Measurements from ENCODE around the gene IDUA.

The IDUA gene

DNA sequence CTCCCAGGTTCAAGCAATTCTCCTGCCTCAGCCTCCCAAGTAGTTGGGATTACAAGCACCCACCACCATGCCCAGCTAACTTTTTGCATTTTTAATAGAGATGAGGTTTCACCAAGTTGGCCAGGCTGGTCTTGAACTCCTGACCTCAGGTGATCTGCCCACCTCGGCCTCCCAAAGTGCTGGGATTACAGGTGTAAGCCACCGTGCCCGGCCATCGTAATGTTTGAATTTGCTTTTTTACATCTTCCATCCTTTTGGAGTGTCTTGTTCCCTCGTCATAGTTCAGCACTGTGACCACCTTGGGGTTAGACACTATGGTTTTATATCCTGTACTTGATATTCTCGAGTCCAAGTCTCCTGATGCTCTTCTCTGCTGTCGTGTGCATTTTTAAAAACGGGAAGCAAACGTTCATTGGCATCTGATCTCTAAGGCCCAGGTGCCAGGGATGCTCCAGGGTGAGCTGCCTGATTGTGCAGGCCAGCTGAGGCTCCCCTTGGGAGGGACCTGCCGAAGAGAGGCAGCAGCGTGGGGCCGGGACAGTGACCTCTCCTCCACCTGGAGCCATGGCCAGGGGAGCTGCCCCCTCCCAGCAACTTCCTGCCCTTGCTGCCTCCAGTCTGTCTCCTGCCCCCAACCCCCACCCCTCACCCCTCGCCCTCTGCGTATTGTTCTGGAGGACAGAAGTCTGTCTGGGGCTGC, 30.2 kb upstream of the IDUA start:
- no peak for DNase-seq

GRCh38 chr4:957231-957580, 29.6 kb upstream of the IDUA start:
- no peak for DNase-seq

DNA sequence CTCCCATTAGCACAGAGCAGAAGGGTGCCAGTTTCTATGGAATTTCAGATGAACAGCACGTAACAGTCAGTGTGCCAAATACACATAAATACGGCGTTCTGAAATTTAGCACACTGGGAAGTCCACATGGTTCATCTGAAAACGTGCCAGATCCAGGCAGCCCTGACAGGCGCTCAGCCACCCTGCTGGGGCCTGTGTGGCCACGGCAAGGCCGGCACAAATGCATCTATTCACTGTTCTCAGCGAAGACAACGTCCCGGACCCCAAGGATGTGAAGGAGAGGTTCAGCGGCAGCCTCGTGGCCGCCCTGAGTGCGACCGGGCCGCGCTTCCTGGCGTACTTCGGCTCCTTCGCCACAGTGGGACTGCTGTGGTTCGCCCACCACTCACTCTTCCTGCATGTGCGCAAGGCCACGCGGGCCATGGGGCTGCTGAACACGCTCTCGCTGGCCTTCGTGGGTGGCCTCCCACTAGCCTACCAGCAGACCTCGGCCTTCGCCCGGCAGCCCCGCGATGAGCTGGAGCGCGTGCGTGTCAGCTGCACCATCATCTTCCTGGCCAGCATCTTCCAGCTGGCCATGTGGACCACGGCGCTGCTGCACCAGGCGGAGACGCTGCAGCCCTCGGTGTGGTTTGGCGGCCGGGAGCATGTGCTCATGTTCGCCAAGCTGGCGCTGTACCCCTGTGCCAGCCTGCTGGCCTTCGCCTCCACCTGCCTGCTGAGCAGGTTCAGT, 29.1 kb upstream of the IDUA start:
- no peak for DNase-seq

- DNase-seq, result no peak
Observed at GRCh38 chr4:958314-958665, 28.6 kb upstream of the IDUA start.

DNA sequence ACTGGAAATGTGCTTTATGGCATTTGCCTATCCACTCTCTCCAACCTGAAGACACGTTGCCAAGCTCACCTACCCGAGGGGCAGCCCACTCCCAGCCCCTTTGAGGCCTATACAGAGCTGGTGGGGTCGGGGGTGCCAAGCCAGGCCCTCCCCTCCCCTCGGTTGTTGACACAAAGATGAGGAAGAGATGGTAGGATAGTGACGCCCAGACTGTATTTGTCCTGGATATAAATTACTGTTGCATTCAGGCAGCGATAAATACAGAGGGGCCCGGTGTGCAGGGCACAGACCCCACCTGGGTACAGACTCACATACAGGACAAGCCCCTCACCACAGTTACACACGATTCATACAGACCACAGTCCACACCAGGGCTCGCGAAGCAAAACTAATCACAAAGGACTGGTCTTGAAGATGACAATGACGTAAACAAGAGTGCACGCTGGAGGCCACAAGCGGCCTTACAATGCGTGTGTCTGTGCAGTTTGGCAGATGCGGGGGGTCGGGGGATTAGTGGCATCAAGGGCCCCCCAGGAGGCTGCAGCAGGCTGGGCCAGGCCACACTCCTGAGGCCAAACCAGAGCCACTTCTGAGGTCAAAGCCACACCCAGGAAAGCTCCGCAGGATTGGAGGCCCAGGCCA, 28.0 kb upstream of the IDUA start:
- no peak for DNase-seq

DNA sequence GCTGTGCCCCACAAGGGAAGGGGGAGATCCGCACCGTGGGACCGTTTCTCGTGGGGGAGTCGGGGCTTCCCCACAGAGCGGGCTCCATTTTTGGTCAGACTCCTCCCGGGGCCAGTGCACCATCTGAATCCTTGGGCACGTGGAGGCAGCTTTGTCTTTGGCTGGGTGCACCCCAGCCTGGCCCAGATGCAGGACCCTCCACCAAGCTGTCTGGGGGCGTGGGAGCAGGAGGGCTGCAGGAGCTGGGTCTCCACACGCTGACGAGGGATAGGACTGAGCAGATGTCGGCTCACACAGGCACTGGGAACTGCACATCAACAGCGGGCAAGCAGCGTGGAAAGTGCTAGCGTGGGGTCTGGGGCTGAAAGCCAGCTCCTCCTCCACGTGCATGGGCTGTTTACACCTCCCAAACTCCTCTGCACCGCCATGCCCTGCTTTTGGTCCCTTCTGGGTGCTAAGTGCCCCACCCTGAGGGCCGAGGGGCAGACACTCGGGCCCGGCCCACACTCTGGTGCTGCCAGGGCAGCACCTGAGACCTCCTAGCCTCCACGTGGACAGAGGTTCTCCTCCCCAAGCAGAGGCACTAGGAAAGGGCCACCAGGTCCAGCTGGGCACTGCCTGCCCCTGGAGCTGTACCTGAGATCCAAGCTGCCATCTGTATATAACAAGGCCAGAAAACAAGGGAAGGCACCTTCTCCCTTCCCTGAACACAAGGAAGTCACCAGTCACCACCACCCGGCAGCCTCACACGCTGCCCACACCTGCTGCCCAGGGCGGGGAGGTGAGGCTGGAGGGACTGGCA, 27.3 kb upstream of the IDUA start:
- DNase-seq, result no peak

DNA sequence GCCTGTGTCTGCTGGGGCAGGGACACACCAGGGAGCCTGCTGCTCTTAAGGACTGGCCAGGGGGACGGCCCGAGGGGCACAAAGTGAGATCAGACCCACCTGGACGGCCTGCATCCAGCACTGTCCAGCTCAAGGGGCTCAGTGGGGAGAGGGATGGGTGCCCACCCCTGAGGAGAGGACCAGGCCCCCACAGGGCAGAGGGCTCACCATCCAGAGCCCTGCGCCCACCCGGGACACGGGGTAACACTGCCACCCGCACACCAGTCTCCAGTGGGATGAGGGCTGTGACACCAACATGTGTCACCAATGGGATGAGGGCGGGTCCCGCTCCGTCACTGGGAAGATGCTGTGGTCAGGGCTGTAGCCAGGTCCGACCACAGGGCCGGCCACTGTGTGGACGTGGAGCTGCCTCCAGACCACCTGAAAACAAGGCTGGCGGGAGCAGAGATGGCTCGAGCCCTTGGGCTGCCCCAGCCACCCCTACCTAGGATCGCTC, 26.7 kb upstream of the IDUA start:
- DNase-seq, result no peak

DNA sequence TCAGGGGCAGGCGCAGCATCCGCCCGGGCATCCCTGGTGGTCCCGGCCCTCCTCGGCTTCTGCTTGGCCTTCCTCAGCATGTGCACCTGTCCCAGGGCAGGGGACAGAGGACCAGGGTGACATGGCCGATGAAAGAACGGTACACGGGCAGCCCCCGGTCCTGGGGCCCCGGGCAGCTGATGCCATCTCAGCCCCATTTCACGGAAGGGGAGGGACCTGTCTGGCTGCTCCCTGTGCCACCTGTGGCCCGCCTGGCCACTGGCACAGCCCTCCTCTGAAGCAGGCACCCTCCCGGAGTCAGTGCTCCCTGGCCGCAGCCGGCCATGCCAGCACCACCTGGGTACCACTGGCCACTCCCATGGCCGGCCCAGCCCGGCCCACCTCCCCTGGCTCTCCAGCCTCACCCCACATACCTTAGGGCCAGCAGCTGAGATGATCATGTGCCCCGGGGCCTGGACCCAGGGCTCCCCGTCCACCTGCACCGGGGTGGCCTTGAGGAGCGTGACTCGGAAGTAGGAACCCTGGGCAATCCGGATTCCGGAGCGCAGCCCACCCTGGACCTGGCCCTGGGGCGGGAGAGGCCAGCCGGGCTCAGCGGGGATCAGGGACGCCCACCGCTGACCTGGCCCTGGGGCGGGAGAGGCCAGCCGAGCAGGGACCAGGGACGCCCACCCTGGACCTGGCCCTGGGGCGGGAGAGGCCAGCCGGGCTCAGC, 26.1 kb upstream of the IDUA start:
- no peak for DNase-seq

GRCh38 chr4:961351-962230, 25.3 kb upstream of the IDUA start:
- no peak for DNase-seq

GRCh38 chr4:962231-963208, 24.3 kb upstream of the IDUA start:
- DNase-seq, result no peak

DNA sequence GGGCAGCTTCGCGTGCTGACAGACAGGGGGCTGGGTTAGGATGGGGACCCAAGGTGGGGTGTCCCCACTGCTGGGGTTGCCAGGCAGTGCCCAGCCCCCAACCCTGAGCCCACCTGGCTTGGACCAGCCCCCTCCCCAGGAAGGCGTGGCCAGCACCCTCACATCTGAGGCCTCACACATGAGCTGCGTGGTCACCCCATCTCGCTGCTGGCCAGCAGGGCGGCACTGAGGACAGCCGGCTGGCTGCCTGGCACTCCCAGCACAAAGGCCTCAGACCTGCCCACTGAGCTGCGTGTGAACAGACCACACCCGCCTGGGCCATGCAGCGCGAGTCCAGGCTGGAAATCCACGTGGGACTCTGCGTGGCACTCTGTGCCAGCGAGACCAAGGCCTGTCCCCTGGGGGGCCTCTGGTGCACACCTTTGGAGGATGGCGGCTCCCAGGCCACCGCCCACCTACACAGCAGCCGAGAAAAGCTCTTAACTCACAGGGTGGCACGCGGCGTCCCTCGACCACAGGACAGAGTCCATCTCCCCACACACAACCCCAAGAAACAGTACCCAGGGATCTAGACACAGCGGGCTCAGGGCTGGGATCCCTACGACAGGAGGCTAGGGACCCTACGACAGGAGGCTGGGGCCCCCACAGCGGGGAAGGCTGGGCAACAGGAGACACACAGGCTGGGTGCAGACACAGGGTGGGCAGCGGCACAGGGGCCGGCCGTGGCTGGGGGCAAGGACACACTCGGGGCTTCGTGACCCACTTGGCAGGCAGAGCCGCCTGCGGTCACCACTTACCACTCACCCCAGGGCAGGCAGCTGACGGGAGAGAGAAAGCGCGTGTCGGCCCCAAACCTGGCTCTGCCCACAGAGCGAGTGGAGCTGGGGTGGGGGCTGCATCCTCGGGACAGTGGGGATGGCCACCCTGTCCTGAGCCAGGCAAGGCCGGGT, 23.3 kb upstream of the IDUA start:
- no peak for DNase-seq

GRCh38 chr4:964346-965025, 22.4 kb upstream of the IDUA start:
- DNase-seq, result no peak

DNA sequence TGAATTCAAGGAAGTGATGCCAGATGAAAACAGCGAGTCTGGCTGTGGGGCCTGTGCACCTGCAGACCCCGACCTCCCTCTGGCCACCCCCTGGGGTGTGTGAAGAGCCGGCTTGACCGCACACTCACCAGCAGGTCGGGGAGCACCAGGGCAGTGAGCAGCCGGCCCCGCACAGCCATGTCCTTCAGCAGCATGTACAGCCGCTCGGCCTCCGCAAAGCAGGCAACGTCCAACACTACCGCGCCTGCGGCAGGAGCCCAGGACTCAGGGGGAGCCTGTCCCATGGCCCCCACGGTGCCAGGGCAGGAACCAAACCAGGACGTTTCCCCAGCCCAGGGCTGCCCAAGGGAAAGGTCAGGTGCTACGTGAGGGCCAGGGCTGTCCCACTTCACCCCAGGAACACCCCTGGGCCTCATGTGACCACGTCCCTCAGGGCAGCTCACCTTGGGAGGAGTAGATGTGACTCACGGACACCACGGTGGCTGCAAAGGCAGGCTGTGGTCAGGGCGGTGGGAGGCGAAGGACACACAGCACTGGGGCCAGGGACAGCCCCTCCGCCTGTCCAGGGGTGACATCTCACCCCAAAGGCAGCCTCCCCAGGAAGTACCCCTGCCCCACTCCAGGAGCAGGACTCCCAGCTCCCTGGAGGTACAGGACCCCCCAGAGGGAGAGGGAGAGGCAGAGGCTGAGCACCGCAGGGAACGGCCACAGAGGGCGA, 21.6 kb upstream of the IDUA start:
- no peak for DNase-seq

DNA sequence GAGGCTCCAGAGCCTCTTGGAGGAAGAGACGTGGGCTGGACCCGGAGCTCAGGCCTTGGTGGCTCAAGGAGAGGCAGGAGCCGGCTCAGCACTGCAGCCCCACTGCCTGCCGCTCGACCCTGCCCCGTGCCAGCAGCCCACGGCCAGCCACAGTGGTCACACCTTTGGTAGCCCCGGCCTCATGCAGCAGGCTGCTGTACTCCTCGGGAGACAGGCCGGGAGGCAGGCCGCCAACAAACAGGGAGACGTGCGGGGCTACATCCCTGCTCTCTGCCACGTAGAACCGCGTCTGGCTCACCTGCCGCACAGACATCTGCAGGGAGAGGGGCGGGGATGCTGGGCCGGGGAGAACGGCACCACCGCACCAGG, 21.1 kb upstream of the IDUA start:
- DNase-seq, result no peak

GRCh38 chr4:966266-967112, 20.4 kb upstream of the IDUA start:
- no peak for DNase-seq

DNA sequence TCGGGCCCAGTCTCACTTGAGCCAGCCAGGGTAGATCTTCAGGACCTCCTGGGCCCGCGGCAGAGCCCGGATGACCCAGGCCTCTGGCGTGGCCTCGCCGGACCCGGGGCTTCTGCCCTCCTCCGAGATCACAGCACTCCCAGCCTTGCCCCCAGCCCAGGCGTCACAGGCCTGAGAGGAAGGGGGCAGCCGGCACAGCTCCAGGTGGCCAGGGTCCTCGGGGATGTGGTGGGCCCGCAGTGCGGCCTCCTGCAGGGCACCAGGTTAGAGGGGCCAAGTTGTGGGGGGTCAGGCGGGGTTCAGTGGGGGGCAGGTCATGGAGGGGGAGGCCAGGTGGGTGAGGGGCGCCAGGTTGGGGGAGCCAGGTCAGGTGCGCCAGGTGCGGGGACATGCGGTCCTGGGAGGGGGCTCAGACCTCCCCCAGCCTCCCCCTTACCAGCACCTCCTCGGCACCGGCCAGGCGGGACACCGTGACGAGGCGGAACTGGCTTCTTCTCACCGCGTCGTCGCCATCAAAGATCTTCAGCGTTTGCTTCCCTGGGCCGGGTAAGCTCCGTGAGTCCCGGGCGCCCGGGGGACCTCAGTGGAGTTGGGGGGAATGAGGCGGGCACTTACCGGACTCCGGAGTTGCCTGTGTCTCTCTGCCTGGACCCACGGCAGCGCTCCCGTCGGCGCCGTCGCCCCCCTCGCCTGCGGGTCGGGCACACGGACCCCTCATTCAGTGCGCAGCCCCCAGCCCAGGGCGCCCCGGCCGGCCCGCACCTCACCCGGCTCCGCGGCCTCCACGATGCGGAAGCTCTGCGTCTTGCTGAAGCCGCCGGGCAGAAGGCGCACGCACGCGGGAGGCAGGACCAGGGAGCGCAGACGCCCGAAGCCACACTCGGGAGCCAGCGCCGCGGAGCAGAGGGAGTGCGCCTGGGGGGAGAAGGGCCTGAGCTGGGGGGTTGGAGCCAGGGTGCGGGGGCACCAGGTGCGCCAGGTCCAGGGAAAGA, 19.4 kb upstream of the IDUA start:
- no peak for DNase-seq
